Measurements from ENCODE around the gene MTM1. TPM values are rescaled to one million over a fixed set of nuclear protein-coding genes. Genes with fewer than 3 reads are reported as not detected.
A peak's percentile ranks its signal among the peaks of the same experiment; 100 is the strongest.

The MTM1 gene
- polyA plus RNA-seq, 3 donors, result 6.5 to 23.4 (median 17.0) TPM

DNA sequence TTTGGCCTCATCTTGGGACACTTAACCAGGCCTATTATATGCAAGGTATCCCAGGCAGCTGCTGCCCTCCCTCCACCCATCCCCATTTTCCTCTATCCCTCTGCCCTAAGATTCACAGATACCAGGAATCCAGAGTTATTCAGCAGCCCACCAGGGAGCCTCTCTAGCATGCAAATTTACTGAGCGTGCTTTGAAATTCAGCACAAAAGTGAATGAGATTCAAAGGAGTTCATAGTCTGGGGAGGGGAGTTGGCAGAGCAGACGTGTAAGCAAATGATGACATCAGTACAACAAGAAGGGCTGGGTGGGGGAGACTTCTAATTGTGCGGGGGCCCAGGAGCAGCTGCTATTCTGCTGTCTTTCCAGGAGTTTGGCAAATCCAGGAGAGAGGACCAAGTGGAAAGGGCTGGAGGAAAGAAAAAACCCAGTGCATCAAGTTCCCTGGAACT is 1.7 kb upstream of the MTM1 start:
- Histone ChIP-seq H4K20me1 (ENCODE audit: insufficient read depth, low read length) (no peaks in the 10 kb centered on the region), H3K27ac (ENCODE audit: low read depth in 1 of 2, low read length in 2 of 2) (no peak overlapping the region), H3K4me3 (replicated peaks in 1 of 3; ENCODE audit: low read depth in 2 of 3, low read length in 3 of 3) (no peak overlapping the region), H3K9me3 (replicated peaks in 1 of 2; ENCODE audit: control insufficient read depth in 1 of 2, insufficient read depth in 1 of 2, low read length in 2 of 2) (no peaks in the 10 kb centered on the region), H3K9ac (ENCODE audit: insufficient read depth, low read length, poor library complexity, severe bottlenecking) (no peak overlapping the region), H3K79me2 (ENCODE audit: insufficient read depth, low read length) (peaks cover 25% of the 10 kb centered on the region), H2AFZ (ENCODE audit: insufficient read depth, low read depth, low read length, poor library complexity, severe bottlenecking) (no peak overlapping the region), H3K4me1 (ENCODE audit: control insufficient read depth in 1 of 2, insufficient read depth in 2 of 2, low read length in 2 of 2) (peaks cover 23 to 25% of the 10 kb centered on the region in 2 donors), H3K36me3 (replicated peaks in 1 of 2; ENCODE audit: control insufficient read depth in 1 of 2, insufficient read depth in 2 of 2, low read length in 2 of 2) (no peaks in the 10 kb centered on the region), H3K27me3 (ENCODE audit: control insufficient read depth in 2 of 2, insufficient read depth in 2 of 2, low read length in 2 of 2) (no peaks in the 10 kb centered on the region), H3K4me2 (replicated peaks; ENCODE audit: extremely low read depth, low read length, poor library complexity, severe bottlenecking) (no peak overlapping the region)
- WGBS (ENCODE audit: insufficient coverage), result no CpG with 5 or more reads among the region's 3 CpGs
- DNase-seq, result no peak
- H3K9me3 Mint-ChIP-seq, result peaks cover 0 to 3% (median 0%) of the 10 kb centered on the region in 7 donors
- H3K4me1 Mint-ChIP-seq, result peaks cover 24% of the 10 kb centered on the region
- H3K4me3 Mint-ChIP-seq, result no peak overlapping the region
- no peaks in the 10 kb centered on the region for H3K36me3 Mint-ChIP-seq
- H3K27ac Mint-ChIP-seq, result no peak overlapping the region
- peaks cover 0 to 10% (median 0%) of the 10 kb centered on the region in 3 donors for H3K27me3 Mint-ChIP-seq (ENCODE audit: low read depth in 3 of 3)
- intact Hi-C loops (cut with micrococcal nuclease), result loop anchor here in 1 of 2 donors (5.0 kb wide), 1 partner anchor 204 kb away; the partner anchor contains the start of gene MAMLD1
- TF ChIP-seq, protein P1, sequence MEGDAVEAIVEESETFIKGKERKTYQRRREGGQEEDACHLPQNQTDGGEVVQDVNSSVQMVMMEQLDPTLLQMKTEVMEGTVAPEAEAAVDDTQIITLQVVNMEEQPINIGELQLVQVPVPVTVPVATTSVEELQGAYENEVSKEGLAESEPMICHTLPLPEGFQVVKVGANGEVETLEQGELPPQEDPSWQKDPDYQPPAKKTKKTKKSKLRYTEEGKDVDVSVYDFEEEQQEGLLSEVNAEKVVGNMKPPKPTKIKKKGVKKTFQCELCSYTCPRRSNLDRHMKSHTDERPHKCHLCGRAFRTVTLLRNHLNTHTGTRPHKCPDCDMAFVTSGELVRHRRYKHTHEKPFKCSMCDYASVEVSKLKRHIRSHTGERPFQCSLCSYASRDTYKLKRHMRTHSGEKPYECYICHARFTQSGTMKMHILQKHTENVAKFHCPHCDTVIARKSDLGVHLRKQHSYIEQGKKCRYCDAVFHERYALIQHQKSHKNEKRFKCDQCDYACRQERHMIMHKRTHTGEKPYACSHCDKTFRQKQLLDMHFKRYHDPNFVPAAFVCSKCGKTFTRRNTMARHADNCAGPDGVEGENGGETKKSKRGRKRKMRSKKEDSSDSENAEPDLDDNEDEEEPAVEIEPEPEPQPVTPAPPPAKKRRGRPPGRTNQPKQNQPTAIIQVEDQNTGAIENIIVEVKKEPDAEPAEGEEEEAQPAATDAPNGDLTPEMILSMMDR (IDR thresholded peaks at IDR 0.05), result no peak

DNA sequence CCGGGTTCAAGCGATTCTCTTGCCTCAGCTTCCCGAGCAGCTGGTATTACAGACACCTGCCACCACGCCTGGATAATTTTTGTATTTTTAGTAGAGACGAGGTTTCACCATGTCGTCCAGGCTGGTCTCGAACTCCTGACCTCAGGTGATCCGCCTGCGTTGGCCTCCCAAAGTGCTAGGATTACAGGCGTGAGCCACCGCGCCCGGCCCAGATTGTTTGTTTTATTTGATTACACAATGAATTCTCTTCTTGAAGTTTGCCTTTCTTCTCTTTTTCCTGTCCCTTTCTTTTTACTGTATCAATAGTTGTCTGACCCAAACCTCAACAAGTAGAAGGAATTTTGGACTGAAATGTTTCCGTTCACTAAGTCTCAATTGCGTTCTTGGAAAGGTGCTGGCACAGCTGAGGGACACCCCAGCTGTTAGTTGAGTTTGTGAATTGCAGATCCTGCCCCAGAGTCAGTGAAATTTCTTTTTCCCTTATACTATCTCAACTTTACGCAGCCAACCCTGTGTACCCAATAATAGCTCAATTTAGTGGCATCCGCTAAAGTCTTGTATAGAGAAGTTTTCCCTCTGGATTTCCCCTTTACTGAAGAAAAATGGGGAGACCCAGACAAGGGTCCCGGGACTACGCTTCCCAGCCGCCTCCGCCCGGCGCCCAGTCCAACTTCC is 639 bp upstream of the MTM1 start:
- Mint-ChIP-seq H3K9me3 (peaks cover 0 to 3% (median 0%) of the 10 kb centered on the region in 7 donors), H3K36me3 (no peaks in the 10 kb centered on the region), H3K4me1 (peaks cover 35% of the 10 kb centered on the region), H3K4me3 (peak overlapping the region; percentile 66 to 71), H3K27me3 (ENCODE audit: low read depth in 3 of 3) (peaks cover 0 to 13% (median 0%) of the 10 kb centered on the region in 3 donors), H3K27ac (peak overlapping the region in 4 of 7 donors; percentile 26 to 80 (median 66))
- H3K27ac ChIP-seq (ENCODE audit: low read depth in 1 of 2, low read length in 2 of 2), result no peak overlapping the region
- no peaks in the 10 kb centered on the region for H3K27me3 ChIP-seq (ENCODE audit: control insufficient read depth in 2 of 2, insufficient read depth in 2 of 2, low read length in 2 of 2)
- H4K20me1 ChIP-seq (ENCODE audit: insufficient read depth, low read length), result peaks cover 8% of the 10 kb centered on the region
- no peaks in the 10 kb centered on the region for H3K36me3 ChIP-seq (replicated peaks in 1 of 2; ENCODE audit: control insufficient read depth in 1 of 2, insufficient read depth in 2 of 2, low read length in 2 of 2)
- H3K4me1 ChIP-seq (ENCODE audit: control insufficient read depth in 1 of 2, insufficient read depth in 2 of 2, low read length in 2 of 2), result peaks cover 33 to 35% of the 10 kb centered on the region in 2 donors
- H3K79me2 ChIP-seq (ENCODE audit: insufficient read depth, low read length), result peaks cover 35% of the 10 kb centered on the region
- no peak overlapping the region for H3K9ac ChIP-seq (ENCODE audit: insufficient read depth, low read length, poor library complexity, severe bottlenecking)
- H2AFZ ChIP-seq (ENCODE audit: insufficient read depth, low read depth, low read length, poor library complexity, severe bottlenecking), result peak overlapping the region; percentile 41
- H3K9me3 ChIP-seq (replicated peaks in 1 of 2; ENCODE audit: control insufficient read depth in 1 of 2, insufficient read depth in 1 of 2, low read length in 2 of 2), result no peaks in the 10 kb centered on the region
- H3K4me3 ChIP-seq (replicated peaks in 1 of 3; ENCODE audit: low read depth in 2 of 3, low read length in 3 of 3), result peak overlapping the region in 1 of 3 experiments; percentile 58
- intact Hi-C loops (cut with micrococcal nuclease), result loop anchor here in 1 of 2 donors (5.0 kb wide), 1 partner anchor 205 kb away; the partner anchor contains the start of gene MAMLD1
- TF ChIP-seq, protein P1 (IDR thresholded peaks at IDR 0.05), result no peak
- no CpG with 5 or more reads among the region's 23 CpGs for WGBS (ENCODE audit: insufficient coverage)
- DNase-seq, result no peak
- peak overlapping the region; percentile 66 for H3K4me2 ChIP-seq (replicated peaks; ENCODE audit: extremely low read depth, low read length, poor library complexity, severe bottlenecking)

All from CD14-positive monocyte (primary cell).